K562 (cell line): Measurements from ENCODE around the gene MXD3. TPM values are rescaled to one million over a fixed set of nuclear protein-coding genes. Genes with fewer than 3 reads are reported as not detected.
"Not testable (repeated sequence)": the region's sequence is repeated elsewhere in the genome, so short reads cannot be mapped to it uniquely, and the experiment has no call there.

Experiments
- ATAC-seq: fragments of 200-7000 bp; cut with Tn5 transposase; 3 replicates; pipeline ENCODE4 v1.9.1; 2020; ENCODE audit warnings: moderate library complexity
- BruUV-seq: library from RNA; stranded (reverse); fragments of 400-500 nt; replicated peaks from 2 replicates; lab custom pipeline; 2021; lab: Mats Ljungman, UMichigan
- CTCF ChIA-PET: fragments of 300-600 bp; formaldehyde crosslinking; extraction: SDS; loops from one replicate; lab custom pipeline; 2021; ENCODE audit warnings: low intra/inter-chr PET ratio; lab: Yijun Ruan, JAX
- POLR2A ChIA-PET: fragments of 300-600, 350-650 bp; sonication (Branson Sonifier 250); formaldehyde crosslinking; extraction: SDS; loops from one replicate; lab custom pipeline; 2021; ENCODE audit warnings: antibody characterized with exemption, inconsistent platforms; lab: Yijun Ruan, JAX
- DNase-seq, 4 experiments: peaks; one replicate each; pipeline versions ENCODE4 v3.0.0 to v3.0.0-alpha.2; 2011 to 2018; ENCODE audit warnings: low spot score in 3 of 4, mixed read lengths in 3 of 4; ENCODE audit errors: extremely low read depth in 1 of 4
- FAIRE-seq: peaks from 2 replicates; lab custom pipeline; 2011; peaks lifted over from hg19 to GRCh38; lab: Jason Lieb, UNC
- H2AFZ ChIP-seq: 2 replicates; pipeline ENCODE4 v1.6.0; 2011; ENCODE audit warnings: low read depth, low read length, control low read depth, inconsistent platforms
- H3K27ac ChIP-seq: fragments of 200-600 bp; 3 replicates; pipeline ENCODE4 v1.8.0; 2011; ENCODE audit warnings: low read depth, mild to moderate bottlenecking, control low read depth, inconsistent platforms, low read length, moderate library complexity, mixed read lengths; ENCODE audit errors: extremely low read depth
- H3K27me3 ChIP-seq, 2 experiments: fragments of 300-600 bp in 1 of 2; 2 replicates in 1 of 2; 3 replicates in 1 of 2; pipeline versions ENCODE4 v1.6.0 to v1.8.0; 2011; ENCODE audit warnings: inconsistent platforms in 2 of 2, low read length in 2 of 2, mild to moderate bottlenecking in 1 of 2, mixed read lengths in 1 of 2, moderate library complexity in 1 of 2; ENCODE audit not compliant: control insufficient read depth in 2 of 2, insufficient read depth in 2 of 2
- H3K36me3 ChIP-seq: fragments of 300-600 bp; 3 replicates; pipeline ENCODE4 v1.8.0; 2011; ENCODE audit warnings: mild to moderate bottlenecking, low read length, inconsistent platforms; ENCODE audit not compliant: control insufficient read depth, insufficient read depth
- H3K4me1 ChIP-seq, 2 experiments: fragments of 200-600 bp in 1 of 2; replicated peaks in 1 of 2; 2 replicates in 1 of 2; 3 replicates in 1 of 2; pipeline versions ENCODE4 v1.5.1 to v1.8.0; 2011; ENCODE audit warnings: inconsistent platforms in 2 of 2, low read length in 2 of 2, mild to moderate bottlenecking in 1 of 2, mixed read lengths in 1 of 2, moderate library complexity in 1 of 2; ENCODE audit not compliant: control insufficient read depth in 2 of 2, insufficient read depth in 2 of 2
- H3K4me2 ChIP-seq: 2 replicates; pipeline ENCODE4 v1.6.1; 2011; ENCODE audit warnings: low read length, control low read depth, inconsistent platforms, mixed read lengths; ENCODE audit not compliant: insufficient read depth
- H3K4me3 ChIP-seq: fragments of 200-600 bp; sonication (generic), shearing (Covaris generic); 2 replicates; pipeline ENCODE4 v1.5.1; 2016; ENCODE audit warnings: control low read depth, inconsistent platforms
- H3K79me2 ChIP-seq: fragments of 200-600 bp; 3 replicates; pipeline ENCODE4 v1.8.0; 2011; ENCODE audit warnings: low read length, inconsistent platforms; ENCODE audit not compliant: control insufficient read depth, insufficient read depth
- H3K9ac ChIP-seq, 2 experiments: 2 replicates each; pipeline versions ENCODE4 v1.6.0 to v1.6.1; 2011; ENCODE audit warnings: low read depth in 2 of 2, low read length in 2 of 2, control low read depth in 1 of 2, inconsistent platforms in 1 of 2, mild to moderate bottlenecking in 1 of 2, mixed read lengths in 1 of 2; ENCODE audit not compliant: insufficient read depth in 1 of 2
- H3K9me1 ChIP-seq: one replicate; pipeline ENCODE4 v1.6.0; 2011; ENCODE audit warnings: inconsistent platforms, mild to moderate bottlenecking, low read length, moderate library complexity; ENCODE audit not compliant: control insufficient read depth, insufficient read depth
- H3K9me3 ChIP-seq: replicated peaks from 2 replicates; pipeline ENCODE4 v1.5.1; 2011; ENCODE audit warnings: low read depth, low read length, inconsistent platforms; ENCODE audit not compliant: control insufficient read depth, insufficient read depth
- H4K20me1 ChIP-seq: replicated peaks from 2 replicates; pipeline ENCODE4 v1.6.1; 2011; ENCODE audit warnings: low read length, inconsistent platforms, mixed read lengths; ENCODE audit not compliant: control insufficient read depth, insufficient read depth
- CHD2 ChIP-seq: IDR thresholded peaks from 2 replicates; pipeline ENCODE4 v1.6.1; 2011; ENCODE audit warnings: low read depth, low read length
- CSDE1 ChIP-seq, 2 experiments: fragments of 450-650 bp; IDR thresholded peaks; 2 replicates each; pipeline ENCODE4 v1.6.1; 2016; ENCODE audit warnings: mild to moderate bottlenecking in 1 of 2
- MECOM ChIP-seq: fragments of 250-450 bp; sonication (Bioruptor Pico); IDR thresholded peaks from 2 replicates; pipeline ENCODE4 v1.8.0; 2022; ENCODE audit warnings: inconsistent platforms
- RBM17 ChIP-seq: fragments of 200-400 bp; formaldehyde crosslinking; IDR thresholded peaks from 2 replicates; pipeline ENCODE4 v1.6.1; 2017; ENCODE audit warnings: low read depth, mild to moderate bottlenecking, low read length, borderline replicate concordance
- RBM25 ChIP-seq: fragments of 200-400 bp; formaldehyde crosslinking; IDR thresholded peaks from 2 replicates; pipeline ENCODE4 v1.6.1; 2018; ENCODE audit warnings: low read length, low read depth, moderate library complexity; ENCODE audit not compliant: severe bottlenecking
- SMAD4 ChIP-seq: fragments of 250-450 bp; sonication (Bioruptor Pico); conservative IDR thresholded peaks from 2 replicates; pipeline ENCODE4 v1.8.0; 2021; ENCODE audit warnings: inconsistent platforms, mild to moderate bottlenecking, moderate library complexity
- SMARCB1 ChIP-seq: IDR thresholded peaks from 2 replicates; pipeline ENCODE4 v1.6.1; 2011; ENCODE audit warnings: improper control_type of control experiment, low read depth; ENCODE audit not compliant: insufficient read length
- SREBF1 ChIP-seq: fragments of 150-350 bp; IDR thresholded peaks from 2 replicates; pipeline ENCODE4 v1.6.1; 2014; ENCODE audit warnings: antibody characterized with exemption, low read depth, low read length, borderline replicate concordance
- SREBF2 ChIP-seq: sonication (generic); formaldehyde crosslinking; IDR thresholded peaks from 2 replicates; pipeline ENCODE4 v1.4.0; 2020; ENCODE audit warnings: mild to moderate bottlenecking, missing genetic modification reagents
- ZBTB1 ChIP-seq: sonication (generic); formaldehyde crosslinking; IDR thresholded peaks from 2 replicates; pipeline ENCODE4 v1.8.1; 2023; ENCODE audit warnings: missing genetic modification reagents, low read depth, mild to moderate bottlenecking, borderline replicate concordance
- ZNF121 ChIP-seq: sonication (generic); formaldehyde crosslinking; conservative IDR thresholded peaks from 2 replicates; pipeline ENCODE4 v1.8.0; 2022; ENCODE audit warnings: missing genetic modification reagents
- ZNF431 ChIP-seq: sonication (generic); formaldehyde crosslinking; IDR thresholded peaks from 2 replicates; pipeline ENCODE4 v1.8.0; 2022; ENCODE audit warnings: mild to moderate bottlenecking, missing genetic modification reagents
- WGBS: fragments of 100-300 bp; shearing (Covaris generic); methylation state at CpG from one replicate; pipeline ENCODE4 v1.1.6; 2016; ENCODE audit warnings: low coverage, mixed read lengths; ENCODE audit not compliant: insufficient coverage; ENCODE audit errors: missing lambda C conversion rate; 5-methylcytosine and 5-hydroxymethylcytosine counted together
- in situ Hi-C: fragments of 300-500 bp; cut with MboI; formaldehyde crosslinking; loops from 4 replicates; pipeline ENCODE4 v1.15.0; 2018; ENCODE audit warnings: inconsistent platforms, mixed read lengths
- intact Hi-C: fragments of 100-400 bp; cut with micrococcal nuclease; formaldehyde crosslinking; loops from 2 replicates; pipeline ENCODE4 v1.14.2; 2022
- polyA plus RNA-seq, 8 experiments: library from polyadenylated mRNA; depleted of rRNA in 4 of 8; stranded (reverse) in 5 of 8; unstranded in 3 of 8; fragments of >200 nt; fragmentation: Nextera tagmentation in 2 of 8; fragmentation: Illumina TruSeq in 1 of 8; extraction: Ambion mirVana in 2 of 8; extraction: Trizol in 1 of 8; gene quantifications; 2 replicates each; pipeline versions ENCODE4 v1.2.1 to v1.2.3, GENCODE V29; 2011 to 2014; ENCODE audit warnings: inconsistent platforms in 1 of 8, missing spikeins in 1 of 8
- total RNA-seq, 7 experiments: library from RNA; depleted of rRNA in 6 of 7; stranded (reverse); fragments of >200 nt in 6 of 7; fragmentation: Illumina TruSeq in 2 of 7; extraction: Trizol in 2 of 7; gene quantifications; 2 replicates each; pipeline versions ENCODE4 v1.2.1 to v1.2.3, GENCODE V29; 2011 to 2021; ENCODE audit warnings: low replicate concordance in 1 of 7
- TF ChIP-seq, protein P1 (sequence below): IDR thresholded peaks from 2 replicates; pipeline ENCODE4 v1.6.1; 2011; ENCODE audit not compliant: insufficient read length; ENCODE audit errors: extremely low read depth
- TF ChIP-seq, protein P2 (sequence below): fragments of 250-450 bp; sonication (Bioruptor Pico); IDR thresholded peaks from 2 replicates; pipeline ENCODE4 v1.4.0; 2020; ENCODE audit warnings: mild to moderate bottlenecking

MXD3 gene
- total and polyA plus RNA-seq, 9 of the 15 experiments (the other 6 are each of a cell fraction or from before 2014, with no cell fraction given): 0.28 to 24.8 (median 4.5) TPM

DNA sequence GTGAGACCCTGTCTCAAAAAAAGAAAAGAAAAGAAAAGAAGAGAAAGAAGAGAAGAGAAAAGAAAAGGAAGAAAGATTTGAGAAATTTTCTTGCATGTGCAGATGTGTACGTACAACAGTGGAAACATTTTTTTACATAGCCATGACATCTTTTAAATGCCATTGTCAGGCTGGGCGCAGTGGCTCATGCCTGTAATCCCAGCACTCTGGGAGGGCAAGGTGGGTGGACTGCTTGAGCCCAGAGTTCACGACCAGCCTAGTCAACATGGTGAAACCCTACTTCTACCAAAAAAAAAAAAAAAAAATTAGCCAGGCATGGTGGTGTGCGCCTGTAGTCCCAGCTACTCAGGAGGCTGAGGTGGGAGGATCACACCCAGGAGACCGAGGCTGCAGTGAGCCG is 33.2 kb upstream of the MXD3 start (continued):
- TF ChIP-seq SMAD4 (CRISPR knock-in tag): no peak
- TF ChIP-seq, protein P1, sequence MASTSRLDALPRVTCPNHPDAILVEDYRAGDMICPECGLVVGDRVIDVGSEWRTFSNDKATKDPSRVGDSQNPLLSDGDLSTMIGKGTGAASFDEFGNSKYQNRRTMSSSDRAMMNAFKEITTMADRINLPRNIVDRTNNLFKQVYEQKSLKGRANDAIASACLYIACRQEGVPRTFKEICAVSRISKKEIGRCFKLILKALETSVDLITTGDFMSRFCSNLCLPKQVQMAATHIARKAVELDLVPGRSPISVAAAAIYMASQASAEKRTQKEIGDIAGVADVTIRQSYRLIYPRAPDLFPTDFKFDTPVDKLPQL: no peak
- no peak for TF ChIP-seq RBM17
- no peak for TF ChIP-seq SREBF2 (CRISPR knock-in tag)
- TF ChIP-seq, protein P2, sequence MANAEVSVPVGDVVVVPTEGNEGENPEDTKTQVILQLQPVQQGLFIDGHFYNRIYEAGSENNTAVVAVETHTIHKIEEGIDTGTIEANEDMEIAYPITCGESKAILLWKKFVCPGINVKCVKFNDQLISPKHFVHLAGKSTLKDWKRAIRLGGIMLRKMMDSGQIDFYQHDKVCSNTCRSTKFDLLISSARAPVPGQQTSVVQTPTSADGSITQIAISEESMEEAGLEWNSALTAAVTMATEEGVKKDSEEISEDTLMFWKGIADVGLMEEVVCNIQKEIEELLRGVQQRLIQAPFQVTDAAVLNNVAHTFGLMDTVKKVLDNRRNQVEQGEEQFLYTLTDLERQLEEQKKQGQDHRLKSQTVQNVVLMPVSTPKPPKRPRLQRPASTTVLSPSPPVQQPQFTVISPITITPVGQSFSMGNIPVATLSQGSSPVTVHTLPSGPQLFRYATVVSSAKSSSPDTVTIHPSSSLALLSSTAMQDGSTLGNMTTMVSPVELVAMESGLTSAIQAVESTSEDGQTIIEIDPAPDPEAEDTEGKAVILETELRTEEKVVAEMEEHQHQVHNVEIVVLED (CRISPR knock-in tag): no peak
- TF ChIP-seq CHD2: no peak
- no peak for TF ChIP-seq ZBTB1

DNA sequence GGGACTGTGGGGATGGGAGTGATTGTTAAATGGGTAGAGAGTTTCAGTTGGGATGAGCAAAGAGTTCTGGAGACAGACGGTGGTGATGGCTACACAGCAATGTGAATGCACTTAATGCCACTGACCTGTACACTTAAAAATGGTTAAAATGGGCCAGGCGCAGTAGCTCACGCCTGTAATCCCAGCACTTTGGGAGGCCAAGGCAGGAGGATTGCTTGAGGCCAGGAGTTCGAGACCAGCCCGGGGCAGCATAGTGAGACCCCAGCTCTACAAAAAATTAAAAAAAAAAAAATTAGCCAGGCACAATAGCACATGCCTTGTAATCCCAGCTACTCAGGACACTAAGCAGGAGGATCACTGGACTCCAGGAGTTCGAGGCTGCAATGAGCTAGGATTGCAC is 32.1 kb upstream of the MXD3 start:
- BruUV-seq: no TSS peak
- Histone ChIP-seq H4K20me1 (0 out of 2 replicates have a peak, but pooled peaks cover 6% of the 10 kb centered on the region), H3K9me3 (no peaks in the 10 kb centered on the region), H3K79me2 (peaks cover 70% of the 10 kb centered on the region), H3K9ac (no peak overlapping the region), H2AFZ (no peak overlapping the region), H3K9me1 (no peaks in the 10 kb centered on the region), H3K4me2 (no peak overlapping the region), H3K36me3 (peaks cover 68% of the 10 kb centered on the region), H3K4me1 (peaks cover 0 to 3% of the 10 kb centered on the region in 2 experiments; a peak in 2 of 5 replicates), H3K4me3 (no peak overlapping the region), H3K27me3 (no peaks in the 10 kb centered on the region), H3K27ac (no peak overlapping the region)
- intact Hi-C loops (no loop called here), in situ Hi-C loops (no loop called here)
- WGBS: 96% methylated on average over 5 of the region's 6 CpGs
- ChIA-PET CTCF (no interaction called here), POLR2A (interaction anchor here (1.1 kb wide), 1 partner anchor 8 kb away, joined by 3 read pairs; no protein-coding TSS in a partner anchor)
- TF ChIP-seq MECOM (CRISPR knock-in tag): no peak
- TF ChIP-seq ZNF431 (CRISPR knock-in tag): no peak
- TF ChIP-seq CSDE1 (IDR thresholded peaks at IDR 0.05): no peak
- no peak for TF ChIP-seq SREBF1
- peak; percentile 59 for TF ChIP-seq RBM25
- TF ChIP-seq SMARCB1: no peak
- TF ChIP-seq ZNF121 (CRISPR knock-in tag): peak; percentile 86
- DNase-seq (no peak), FAIRE-seq (no peak), ATAC-seq (no peak)

DNA sequence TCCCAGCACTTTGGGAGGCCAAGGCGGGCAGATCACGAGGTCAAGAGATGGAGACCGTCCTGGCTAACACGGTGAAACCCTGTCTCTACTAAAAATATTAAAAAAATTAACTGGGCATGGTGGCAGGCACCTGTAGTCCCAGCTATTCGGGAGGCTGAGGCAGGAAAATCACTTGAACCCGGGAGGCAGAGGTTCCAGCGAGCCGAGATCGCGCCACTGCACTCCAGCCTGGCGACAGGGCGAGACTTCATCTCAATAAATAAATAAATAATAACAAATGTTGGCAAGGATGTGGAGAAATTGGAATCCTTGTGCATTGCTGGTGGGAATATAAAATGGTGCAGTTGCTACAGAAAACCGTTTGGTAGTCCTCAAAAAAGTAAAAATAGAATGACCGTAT is 31.3 kb upstream of the MXD3 start:
- H3K4me1 ChIP-seq, H3K4me3 ChIP-seq, H3K4me2 ChIP-seq, in situ Hi-C loops, H3K9me1 ChIP-seq, DNase-seq, intact Hi-C loops, ATAC-seq, H3K9ac ChIP-seq, H3K27ac ChIP-seq, H4K20me1 ChIP-seq, FAIRE-seq, POLR2A ChIA-PET, BruUV-seq, CTCF ChIA-PET, H3K9me3 ChIP-seq, H2AFZ ChIP-seq, H3K27me3 ChIP-seq: not testable (repeated sequence)
- peaks cover 62% of the 10 kb centered on the region for H3K79me2 ChIP-seq
- peaks cover 74% of the 10 kb centered on the region for H3K36me3 ChIP-seq
- WGBS: 95% methylated on average over 9 of the region's 14 CpGs
